Psoas muscle (tissue), 8 donors: ENCODE results near the gene SSH2. TPM values are rescaled to one million over a fixed set of nuclear protein-coding genes. Genes with fewer than 3 reads are reported as not detected.

Experiments
- ATAC-seq, 4 donors: fragments of 200-7000 bp; cut with Tn5 transposase; one replicate each; pipeline ENCODE4 v1.9.1; 2020; ENCODE audit warnings: moderate library complexity in 3 of 4, mild to moderate bottlenecking in 2 of 4
- DNase-seq, 2 donors: peaks; one replicate each; pipeline ENCODE4 v3.0.0-alpha.2; 2020
- H3K27ac ChIP-seq: fragments of 200-600 bp; one replicate; pipeline ENCODE4 v1.8.0; 2022
- H3K27me3 ChIP-seq, 3 donors: fragments of 200-600 bp in 1 of 3; one replicate each; pipeline versions ENCODE4 v1.6.1 to v1.8.0; 2013 to 2022; ENCODE audit warnings: low read length in 2 of 3, mild to moderate bottlenecking in 2 of 3, moderate library complexity in 1 of 3; ENCODE audit not compliant: insufficient read depth in 3 of 3
- H3K36me3 ChIP-seq, 2 donors: fragments of 200-600 bp in 1 of 2; one replicate each; pipeline versions ENCODE4 v1.6.1 to v1.8.0; 2013 to 2022; ENCODE audit warnings: low read depth in 1 of 2, mild to moderate bottlenecking in 1 of 2, moderate library complexity in 1 of 2; ENCODE audit not compliant: insufficient read depth in 1 of 2
- H3K4me1 ChIP-seq: fragments of 200-600 bp; one replicate; pipeline ENCODE4 v1.8.0; 2022
- H3K4me3 ChIP-seq: fragments of 200-600 bp; one replicate; pipeline ENCODE4 v1.8.0; 2022; ENCODE audit warnings: mild to moderate bottlenecking
- H3K9me3 ChIP-seq: fragments of 200-600 bp; one replicate; pipeline ENCODE4 v1.8.0; 2022
- CTCF ChIP-seq: fragments of 200-600 bp; IDR thresholded peaks from one replicate; pipeline ENCODE4 v1.8.0; 2022; ENCODE audit warnings: antibody characterized with exemption
- WGBS, 3 donors: extraction: QIAGEN DNeasy Blood & Tissue Kit; methylation state at CpG; one replicate each; pipeline versions ENCODE4 v1.1.6 to v1.1.7; 2013; 5-methylcytosine and 5-hydroxymethylcytosine counted together
- intact Hi-C, 2 donors: fragments of 100-400 bp; cut with DNase I; formaldehyde crosslinking; loops; one replicate each; pipeline versions ENCODE4 v1.11.0 to v1.14.2; 2022
- polyA plus RNA-seq, 3 donors: library from polyadenylated mRNA; stranded (reverse); fragments of 200-250 nt; gene quantifications; one replicate each; pipeline ENCODE4 v1.2.3, GENCODE V29; 2013
- total RNA-seq, 4 donors: library from RNA; stranded (reverse); fragmentation: NEBNext Ultra II Directional in 2 of 4; extraction: Animal tissue kit (Norgen Biotek cat#: 25700) in 2 of 4; gene quantifications; one replicate each; pipeline versions ENCODE4 v1.2.1 to v1.2.4, GENCODE V29; 2021 to 2023
- donor health status: healthy with polysubstance abuse.
- donor health status: DM: no; HTN: no; CAD: no; lungs with moderate emphysema.
- donor health status: Bipolar disorder and iron deficiency.
- donor health status: healthy.
- donor health status: DM: yes; HTN: yes; CAD: no.
- donor health status: DM: no; HTN: no; CAD: no.
- donor health status: DM: no; HTN: no; CAD: no.
- donor health status: DM: yes; HTN: yes; CAD: no.

The SSH2 gene
- total and polyA plus RNA-seq, 7 donors: 28.0 to 168 (median 107) TPM

GRCh38 chr17:29587591-29587990 lies 342.4 kb downstream of the SSH2 start:
- H3K9me3 ChIP-seq: no peaks in the 10 kb centered on the region
- H3K4me1 ChIP-seq: peaks cover 82% of the 10 kb centered on the region
- peaks cover 0 to 6% of the 10 kb centered on the region in 2 donors for H3K36me3 ChIP-seq
- no peak for ATAC-seq
- 71 to 79% (median 75%) methylated on average over 6 of the region's 6 CpGs for WGBS, 3 donors
- H3K27me3 ChIP-seq: no peaks in the 10 kb centered on the region
- intact Hi-C loops: loop anchor here in 1 of 2 donors (10.0 kb wide), 1 partner anchor 347 kb away; the partner anchor contains the start of gene SSH2
- DNase-seq: no peak
- peak overlapping the region; percentile 80 for H3K27ac ChIP-seq
- H3K4me3 ChIP-seq: peak overlapping the region; percentile 90
- no peak for TF ChIP-seq CTCF

GRCh38 chr17:29586676-29587469 lies 343.2 kb downstream of the SSH2 start:
- intact Hi-C loops: loop anchor here in 1 of 2 donors (10.0 kb wide), 1 partner anchor 348 kb away; the partner anchor contains the start of gene SSH2
- 55 to 60% (median 60%) methylated on average over 8 to 9 of the region's 9 CpGs for WGBS, 3 donors
- H3K27me3 ChIP-seq: no peaks in the 10 kb centered on the region
- no peak for TF ChIP-seq CTCF
- H3K36me3 ChIP-seq: peaks cover 0 to 13% of the 10 kb centered on the region in 2 donors
- DNase-seq (no peak), ATAC-seq (no peak)
- peak overlapping the region; percentile 90 for H3K4me3 ChIP-seq
- no peaks in the 10 kb centered on the region for H3K9me3 ChIP-seq
- peak overlapping the region; percentile 59 for H3K27ac ChIP-seq
- H3K4me1 ChIP-seq: peaks cover 74% of the 10 kb centered on the region

GRCh38 chr17:29585080-29585751 lies 344.8 kb downstream of the SSH2 start:
- Histone ChIP-seq H3K9me3 (no peaks in the 10 kb centered on the region), H3K27ac (peak overlapping the region; percentile 65), H3K27me3 (no peaks in the 10 kb centered on the region), H3K4me1 (peaks cover 63% of the 10 kb centered on the region), H3K4me3 (peak overlapping the region; percentile 24), H3K36me3 (peaks cover 0 to 28% of the 10 kb centered on the region in 2 donors)
- ATAC-seq: no peak
- intact Hi-C loops: loop anchor here in 1 of 2 donors (10.0 kb wide), 1 partner anchor 350 kb away; the partner anchor contains the start of gene SSH2
- WGBS, 3 donors: 63 to 72% (median 68%) methylated on average over 8 of the region's 8 CpGs
- no peak for TF ChIP-seq CTCF
- peak in 1 of 2 donors; percentile 53 for DNase-seq

GRCh38 chr17:29584452-29585079 lies 345.5 kb downstream of the SSH2 start:
- DNase-seq (peak in 1 of 2 donors; percentile 78), ATAC-seq (peak in 3 of 4 donors; percentile 18 to 38 (median 32))
- H3K4me3 ChIP-seq: peak overlapping the region; percentile 24
- peaks cover 58% of the 10 kb centered on the region for H3K4me1 ChIP-seq
- peaks cover 0 to 35% of the 10 kb centered on the region in 2 donors for H3K36me3 ChIP-seq
- peak overlapping the region; percentile 65 for H3K27ac ChIP-seq
- H3K9me3 ChIP-seq: no peaks in the 10 kb centered on the region
- intact Hi-C loops: loop anchor here in 1 of 2 donors (10.0 kb wide), 1 partner anchor 350 kb away; the partner anchor contains the start of gene SSH2
- 42 to 69% (median 54%) methylated on average over 11 to 12 of the region's 12 CpGs for WGBS, 3 donors
- TF ChIP-seq CTCF: no peak
- H3K27me3 ChIP-seq: no peaks in the 10 kb centered on the region
